Stimulated activated CD8-positive, alpha-beta memory T cell treated with anti-CD3 and anti-CD28 coated beads, Interleukin-15, amount 100 ng/mL, for 24 hours (primary cell): ENCODE results near the gene DNAJB12.
"Not testable (repeated sequence)": the region's sequence is repeated elsewhere in the genome, so short reads cannot be mapped to it uniquely, and the experiment has no call there.

ENCODE experiments used
- DNase-seq: peaks from one replicate; pipeline ENCODE4 v3.0.0-alpha.2; 2020; ENCODE audit warnings: low read depth

DNAJB12 gene

GRCh38 chr10:72354356-72355213 lies at the start of gene DNAJB12:
TSS of gene DNAJB12 (minus strand) at chr10:72354919. CDS start at chr10:72354897, 22 bp downstream.
- peak; percentile 75 for DNase-seq

- DNase-seq, result not testable (repeated sequence)
These were observed 40.9 kb upstream of the DNAJB12 start for GRCh38 chr10:72395581-72395980.

GRCh38 chr10:72392571-72392970 lies 37.9 kb upstream of the DNAJB12 start:
- no peak for DNase-seq

GRCh38 chr10:72390764-72391163 lies 36.0 kb upstream of the DNAJB12 start:
- DNase-seq, result no peak

GRCh38 chr10:72389716-72390115 lies 35.0 kb upstream of the DNAJB12 start:
- no peak for DNase-seq

GRCh38 chr10:72389014-72389413 lies 34.3 kb upstream of the DNAJB12 start:
- DNase-seq, result no peak

GRCh38 chr10:72388062-72388461 lies 33.3 kb upstream of the DNAJB12 start:
- DNase-seq, result no peak

GRCh38 chr10:72386916-72387586 lies 32.3 kb upstream of the DNAJB12 start:
- DNase-seq, result no peak

GRCh38 chr10:72385724-72386123 lies 31.0 kb upstream of the DNAJB12 start:
- DNase-seq, result no peak

GRCh38 chr10:72384982-72385381 lies 30.3 kb upstream of the DNAJB12 start:
- DNase-seq, result not testable (repeated sequence)

- no peak for DNase-seq
These were observed 25.1 kb upstream of the DNAJB12 start for GRCh38 chr10:72379776-72380175.

GRCh38 chr10:72379062-72379461 lies 24.3 kb upstream of the DNAJB12 start:
- DNase-seq, result no peak

GRCh38 chr10:72375585-72375984 lies 20.9 kb upstream of the DNAJB12 start:
- DNase-seq, result no peak

GRCh38 chr10:72375173-72375572 lies 20.5 kb upstream of the DNAJB12 start:
- no peak for DNase-seq

- no peak for DNase-seq
These were observed 15.5 kb upstream of the DNAJB12 start for GRCh38 chr10:72370201-72370722.

- no peak for DNase-seq
These were observed 12.7 kb upstream of the DNAJB12 start for GRCh38 chr10:72367301-72367960.

GRCh38 chr10:72365106-72365895 lies 10.6 kb upstream of the DNAJB12 start:
- no peak for DNase-seq

GRCh38 chr10:72364239-72364777 lies 9.6 kb upstream of the DNAJB12 start:
- DNase-seq, result peak; percentile 54

GRCh38 chr10:72356987-72357386 lies 2.3 kb upstream of the DNAJB12 start:
- DNase-seq, result no peak

- no peak for DNase-seq
These were observed 1.4 kb upstream of the DNAJB12 start for GRCh38 chr10:72356115-72356514.

- no peak for DNase-seq
These were observed 466 bp upstream of the DNAJB12 start for GRCh38 chr10:72355214-72355555.

- no peak for DNase-seq
These were observed 759 bp downstream of the DNAJB12 start for GRCh38 chr10:72353965-72354355.
